HG02588 (cell line): ENCODE measurements around the gene WDR76.

Experiments used
- ATAC-seq: cut with Tn5 transposase; IDR thresholded peaks from one replicate; pipeline ENCODE4 v1.9.1; 2021; ENCODE audit warnings: mild to moderate bottlenecking, moderate library complexity; ENCODE audit not compliant: unreplicated experiment

WDR76 gene

GRCh38 chr15:43873651-43874050 is 46.8 kb downstream of the WDR76 start:
- no peak for ATAC-seq

GRCh38 chr15:43876872-43877271 is 50.1 kb downstream of the WDR76 start:
- ATAC-seq = no peak

- no peak for ATAC-seq
These were observed 50.6 kb downstream of the WDR76 start for GRCh38 chr15:43877371-43877770.

- ATAC-seq = no peak
These were observed 51.6 kb downstream of the WDR76 start for GRCh38 chr15:43878446-43878845.

GRCh38 chr15:43879386-43880355 is 52.9 kb downstream of the WDR76 start:
- no peak for ATAC-seq

GRCh38 chr15:43880406-43881194 is 53.8 kb downstream of the WDR76 start:
- ATAC-seq = no peak

- ATAC-seq = no peak
These were observed 54.4 kb downstream of the WDR76 start for GRCh38 chr15:43881245-43881644.

- no peak for ATAC-seq
These were observed 55.1 kb downstream of the WDR76 start for GRCh38 chr15:43881944-43882343.

- no peak for ATAC-seq
These were observed 56.8 kb downstream of the WDR76 start for GRCh38 chr15:43883571-43883970.

GRCh38 chr15:43886558-43886957 is 59.8 kb downstream of the WDR76 start:
- ATAC-seq = no peak

- ATAC-seq = no peak
These were observed 61.1 kb downstream of the WDR76 start for GRCh38 chr15:43887901-43888300.

- ATAC-seq = no peak
These were observed 62.2 kb downstream of the WDR76 start for GRCh38 chr15:43889042-43889441.

GRCh38 chr15:43893956-43894355 is 67.2 kb downstream of the WDR76 start:
- ATAC-seq = no peak

GRCh38 chr15:43895586-43895985 is 68.8 kb downstream of the WDR76 start:
- no peak for ATAC-seq

- no peak for ATAC-seq
These were observed 69.7 kb downstream of the WDR76 start for GRCh38 chr15:43896543-43896942.

- no peak for ATAC-seq
These were observed 72.1 kb downstream of the WDR76 start for GRCh38 chr15:43898891-43899290.

GRCh38 chr15:43899928-43900327 is 73.1 kb downstream of the WDR76 start:
- ATAC-seq = no peak

- no peak for ATAC-seq
These were observed 74.2 kb downstream of the WDR76 start for GRCh38 chr15:43900996-43901395.

GRCh38 chr15:43901495-43901894 is 74.7 kb downstream of the WDR76 start:
- no peak for ATAC-seq

- ATAC-seq = no peak
These were observed 77.1 kb downstream of the WDR76 start for GRCh38 chr15:43903864-43904290.

GRCh38 chr15:43905755-43906154 is 79.0 kb downstream of the WDR76 start:
- ATAC-seq = no peak
